8988T (cell line): ENCODE data around the gene REXO4.
"Not testable (repeated sequence)": the region's sequence is repeated elsewhere in the genome, so short reads cannot be mapped to it uniquely, and the experiment has no call there.

Experiments
- DNase-seq: peaks from one replicate; pipeline ENCODE4 v3.0.0; 2011

The REXO4 gene

GRCh38 chr9:133385452-133385851 is 32.4 kb downstream of the REXO4 start:
- no peak for DNase-seq

GRCh38 chr9:133384736-133385321 is 33.0 kb downstream of the REXO4 start:
- no peak for DNase-seq

- DNase-seq = no peak
Observed at GRCh38 chr9:133383438-133383837, 34.4 kb downstream of the REXO4 start.

- DNase-seq = no peak
Observed at GRCh38 chr9:133382507-133383141, 35.2 kb downstream of the REXO4 start.

GRCh38 chr9:133380734-133381133 is 37.1 kb downstream of the REXO4 start:
- DNase-seq = no peak

- no peak for DNase-seq
Observed at GRCh38 chr9:133379153-133380086, 38.4 kb downstream of the REXO4 start.

- DNase-seq = no peak
Observed at GRCh38 chr9:133378408-133378962, 39.3 kb downstream of the REXO4 start.

- no peak for DNase-seq
Observed at GRCh38 chr9:133377721-133378216, 40.0 kb downstream of the REXO4 start.

GRCh38 chr9:133377280-133377679 is 40.5 kb downstream of the REXO4 start:
- not testable (repeated sequence) for DNase-seq

- peak; percentile 99 for DNase-seq
Observed at GRCh38 chr9:133375724-133376654, 41.8 kb downstream of the REXO4 start, which contains the start of the genes STKLD1 and SURF4. Gene STKLD1 (plus strand): TSS chr9:133376366. CDS start chr9:133376474, 108 bp downstream. Gene SURF4 (minus strand): TSS chr9:133376060. CDS start chr9:133375969, 91 bp downstream.

GRCh38 chr9:133375116-133375723 is 42.6 kb downstream of the REXO4 start:
- no peak for DNase-seq

GRCh38 chr9:133374612-133375115 is 43.1 kb downstream of the REXO4 start:
- DNase-seq = no peak

GRCh38 chr9:133372144-133372543 is 45.7 kb downstream of the REXO4 start:
- DNase-seq = no peak

GRCh38 chr9:133371261-133371711 is 46.5 kb downstream of the REXO4 start:
- DNase-seq = no peak

GRCh38 chr9:133370685-133371084 is 47.1 kb downstream of the REXO4 start:
- no peak for DNase-seq

GRCh38 chr9:133369933-133370332 is 47.9 kb downstream of the REXO4 start:
- DNase-seq = no peak

- no peak for DNase-seq
Observed at GRCh38 chr9:133369422-133369821, 48.4 kb downstream of the REXO4 start.

GRCh38 chr9:133368249-133368881 is 49.4 kb downstream of the REXO4 start:
- DNase-seq = no peak

GRCh38 chr9:133367778-133368177 is 50.0 kb downstream of the REXO4 start:
- DNase-seq = no peak

GRCh38 chr9:133367221-133367620 is 50.6 kb downstream of the REXO4 start:
- no peak for DNase-seq

GRCh38 chr9:133366435-133366834 is 51.4 kb downstream of the REXO4 start:
- no peak for DNase-seq
